GM19372 (cell line): ENCODE measurements around the gene SHB.
"Not testable (repeated sequence)": the region's sequence is repeated elsewhere in the genome, so short reads cannot be mapped to it uniquely, and the experiment has no call there.

ENCODE experiments used
- ATAC-seq: cut with Tn5 transposase; IDR thresholded peaks from one replicate; pipeline ENCODE4 v1.9.1; 2021; ENCODE audit warnings: mild to moderate bottlenecking, low read depth, moderate library complexity; ENCODE audit not compliant: unreplicated experiment

The SHB gene

DNA sequence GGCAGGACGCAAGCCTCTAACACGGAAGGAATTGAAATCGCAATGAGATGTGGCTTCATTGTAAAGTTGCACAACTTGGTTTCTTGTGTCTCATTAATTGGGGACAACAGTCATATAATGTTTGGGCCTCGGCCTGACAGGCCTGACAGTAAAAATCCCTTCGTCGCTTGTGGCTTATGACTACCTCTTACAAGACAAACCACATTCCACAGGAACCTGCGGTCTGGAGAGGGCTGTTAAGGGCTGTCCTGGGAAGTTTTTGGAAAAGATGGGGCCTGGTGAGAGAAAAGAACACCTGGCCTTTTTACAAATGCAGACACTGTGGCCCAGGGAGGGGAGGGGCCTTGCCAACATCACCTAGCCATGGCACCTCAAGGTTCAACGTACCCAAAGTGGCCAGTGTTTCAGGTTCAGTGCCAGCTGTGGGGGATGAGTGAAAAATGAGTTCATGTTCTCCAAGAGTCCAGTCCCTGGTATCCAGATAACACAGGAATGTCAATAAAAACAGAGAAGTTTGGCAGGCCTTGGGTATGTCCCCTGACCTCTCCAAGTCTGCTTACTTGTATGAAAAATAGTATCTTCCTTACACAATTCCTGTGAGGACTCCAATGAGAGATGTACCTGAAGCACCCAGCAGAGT lies 22.2 kb downstream of the SHB start:
- ATAC-seq: no peak

DNA sequence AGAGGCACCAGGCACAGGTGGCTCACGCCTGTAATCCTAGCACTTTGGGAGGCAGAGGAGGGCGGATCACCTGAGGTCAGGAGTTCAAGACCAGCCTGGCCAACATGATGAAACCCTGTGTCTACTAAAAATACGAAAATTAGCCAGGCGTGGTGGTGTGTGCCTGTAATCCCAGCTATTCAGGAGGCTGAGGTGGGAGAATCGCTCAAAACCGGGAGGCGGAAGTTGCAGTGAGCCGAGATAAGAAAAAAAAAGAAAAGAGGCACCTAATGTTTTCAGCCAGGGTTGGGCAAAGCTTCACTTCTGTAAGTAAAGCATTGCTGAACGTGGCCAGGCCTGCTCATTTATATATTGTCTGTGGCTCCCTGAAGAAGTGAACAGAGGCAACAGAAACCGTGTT lies 23.1 kb downstream of the SHB start:
- ATAC-seq: not testable (repeated sequence)

DNA sequence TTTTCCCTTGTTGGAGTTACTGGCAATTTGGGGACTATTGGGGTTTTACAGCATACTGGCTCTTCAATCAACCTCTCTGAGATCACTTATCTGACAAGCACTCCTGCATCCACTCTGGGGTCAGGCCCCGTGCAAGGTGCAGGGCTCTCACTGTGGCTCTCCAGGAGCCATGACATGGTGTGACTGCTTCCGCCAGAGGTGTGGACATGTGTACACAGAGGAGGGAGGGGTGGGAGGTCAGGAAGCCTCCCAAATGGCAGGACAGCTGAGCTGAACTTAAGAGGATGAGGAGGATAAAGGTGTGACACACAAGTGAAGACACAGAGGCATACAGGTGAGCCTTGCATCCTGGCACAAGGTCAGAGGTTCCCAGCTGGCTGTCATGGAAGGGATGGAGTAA lies 24.3 kb downstream of the SHB start:
- ATAC-seq: no peak

DNA sequence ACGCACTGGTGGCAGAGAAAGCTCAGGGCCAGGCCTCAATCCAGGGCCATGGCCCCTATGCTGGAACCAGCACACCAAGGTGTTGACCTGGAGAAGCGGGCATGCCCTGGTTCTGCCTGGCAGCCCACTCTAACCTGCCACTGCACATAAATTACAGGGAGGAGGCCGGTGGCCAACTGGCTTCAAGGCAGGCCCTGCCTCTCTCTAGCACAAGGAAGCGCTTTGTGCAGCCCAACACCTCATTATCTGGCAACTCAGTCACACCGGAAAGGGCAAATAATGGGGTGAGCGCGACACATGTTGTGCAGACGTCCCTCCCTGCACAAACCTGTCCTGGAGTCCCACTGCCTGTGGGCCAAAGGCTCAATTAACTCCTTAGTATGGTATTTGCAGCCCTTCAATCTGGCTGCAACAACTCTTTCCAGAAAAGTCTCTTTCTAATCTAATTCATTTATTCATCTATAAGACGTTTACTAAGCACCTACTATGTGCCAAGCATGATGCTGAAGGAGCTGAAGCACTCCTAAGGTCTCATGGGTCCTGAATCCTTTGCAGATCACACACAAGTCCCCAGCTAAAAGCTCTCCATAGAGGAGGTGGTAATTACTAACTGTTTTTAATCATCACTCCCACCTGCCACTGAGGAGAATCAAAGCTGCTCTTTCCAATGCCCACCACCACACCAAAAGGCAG lies 24.9 kb downstream of the SHB start:
- ATAC-seq: no peak

DNA sequence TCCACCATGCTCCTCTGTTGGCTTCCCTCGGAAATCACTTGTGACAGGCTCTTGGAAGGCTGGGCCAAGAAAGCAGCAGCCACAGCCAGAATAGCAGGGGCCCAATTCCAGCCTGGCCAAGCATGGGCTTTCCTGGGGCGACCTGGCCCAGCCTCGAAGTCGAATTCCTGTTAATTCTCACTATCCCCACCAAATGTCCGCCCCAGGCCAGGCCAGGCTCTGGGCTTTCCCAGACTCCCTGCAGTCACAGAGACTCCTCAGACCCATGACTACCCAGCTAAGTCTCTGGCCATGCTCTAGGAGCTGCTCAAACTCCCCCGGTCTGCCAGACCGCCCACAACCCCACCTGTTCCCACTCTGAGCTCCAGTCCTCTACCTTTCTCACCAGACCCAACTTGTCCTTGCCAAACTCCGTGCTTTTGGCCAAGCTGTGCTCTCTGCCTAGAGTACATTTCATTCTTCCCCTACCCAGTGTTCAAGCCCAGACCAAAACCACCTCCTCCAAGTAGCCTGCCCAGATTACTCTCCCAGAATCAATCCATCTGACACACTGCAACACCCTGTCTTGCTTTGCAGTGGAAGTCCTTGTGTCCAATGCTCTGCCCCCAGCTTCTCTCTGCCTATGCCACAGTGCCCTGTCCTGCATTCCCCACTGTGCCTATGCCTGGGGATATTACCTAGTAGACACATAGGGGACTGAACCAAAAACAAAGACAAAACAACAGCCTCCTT lies 26.2 kb downstream of the SHB start:
- ATAC-seq: no peak

DNA sequence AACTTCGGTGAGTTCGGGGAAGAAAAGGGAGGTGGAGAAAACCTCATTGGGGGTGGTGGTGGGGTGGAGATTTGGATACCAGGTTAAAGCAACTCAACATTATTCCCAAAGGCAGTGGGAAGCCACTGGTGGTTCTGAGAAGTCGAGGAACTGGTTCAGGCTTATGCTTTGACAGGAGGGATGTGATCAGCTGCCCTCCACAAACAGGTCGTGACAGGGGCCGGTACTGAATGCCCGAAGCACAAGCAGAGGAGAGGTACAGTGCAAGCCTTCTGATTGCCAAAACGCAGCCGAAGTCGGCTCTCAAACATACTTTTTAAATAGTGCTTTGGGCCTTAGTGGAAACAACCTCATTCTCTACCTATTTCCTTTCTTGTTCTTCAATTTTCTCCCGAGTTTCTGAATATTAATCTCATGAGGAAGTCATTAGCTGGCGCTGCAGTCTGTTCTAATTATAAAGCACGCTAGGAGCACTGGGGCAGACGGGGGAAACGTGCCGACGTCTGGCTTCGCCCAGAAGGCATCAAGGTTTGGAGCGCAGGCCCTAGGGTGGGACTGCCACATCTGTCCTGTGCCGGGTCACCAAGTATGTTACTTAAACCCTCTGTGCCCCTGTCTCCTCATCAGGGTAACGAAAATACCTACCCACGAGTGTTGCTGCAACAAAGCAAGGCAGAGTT lies 27.3 kb downstream of the SHB start:
- no peak for ATAC-seq

DNA sequence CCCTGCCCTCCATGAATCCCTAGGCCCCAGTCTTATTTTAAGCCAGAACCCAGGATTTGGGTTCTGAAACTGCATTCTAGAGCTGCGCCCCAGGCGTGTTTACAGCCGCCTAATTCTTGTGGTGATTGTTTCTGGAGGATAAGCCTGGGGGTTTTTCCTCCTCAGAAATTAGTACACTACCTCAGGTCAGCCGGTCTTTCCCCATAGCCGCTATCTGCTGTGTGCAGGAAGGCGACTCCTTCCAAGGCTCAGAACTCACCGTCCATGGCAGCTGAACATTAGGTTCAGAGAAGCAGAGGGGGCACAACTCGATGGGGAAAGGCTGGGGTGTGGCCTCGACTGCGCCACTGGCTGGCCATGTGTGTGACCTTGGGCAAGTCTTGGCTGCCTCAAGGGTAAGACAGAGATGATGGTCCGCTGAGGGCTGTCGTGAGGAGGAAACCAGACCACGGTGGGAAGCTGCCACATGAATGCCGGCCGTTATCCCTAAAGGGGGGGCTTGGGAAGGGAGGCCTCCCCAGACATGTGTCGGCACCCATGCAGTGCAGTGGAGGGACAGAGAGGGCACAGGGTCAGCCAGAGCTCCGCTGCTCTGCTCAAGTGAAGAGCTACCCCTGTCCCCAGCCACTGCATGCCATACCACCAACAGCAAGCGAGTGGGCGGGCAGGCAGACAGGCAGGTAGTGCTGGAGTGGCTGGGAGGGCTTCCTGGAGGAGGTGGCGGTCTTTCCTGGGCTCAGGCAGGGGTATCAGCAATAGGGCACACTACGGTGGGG lies 28.9 kb downstream of the SHB start:
- ATAC-seq: no peak

DNA sequence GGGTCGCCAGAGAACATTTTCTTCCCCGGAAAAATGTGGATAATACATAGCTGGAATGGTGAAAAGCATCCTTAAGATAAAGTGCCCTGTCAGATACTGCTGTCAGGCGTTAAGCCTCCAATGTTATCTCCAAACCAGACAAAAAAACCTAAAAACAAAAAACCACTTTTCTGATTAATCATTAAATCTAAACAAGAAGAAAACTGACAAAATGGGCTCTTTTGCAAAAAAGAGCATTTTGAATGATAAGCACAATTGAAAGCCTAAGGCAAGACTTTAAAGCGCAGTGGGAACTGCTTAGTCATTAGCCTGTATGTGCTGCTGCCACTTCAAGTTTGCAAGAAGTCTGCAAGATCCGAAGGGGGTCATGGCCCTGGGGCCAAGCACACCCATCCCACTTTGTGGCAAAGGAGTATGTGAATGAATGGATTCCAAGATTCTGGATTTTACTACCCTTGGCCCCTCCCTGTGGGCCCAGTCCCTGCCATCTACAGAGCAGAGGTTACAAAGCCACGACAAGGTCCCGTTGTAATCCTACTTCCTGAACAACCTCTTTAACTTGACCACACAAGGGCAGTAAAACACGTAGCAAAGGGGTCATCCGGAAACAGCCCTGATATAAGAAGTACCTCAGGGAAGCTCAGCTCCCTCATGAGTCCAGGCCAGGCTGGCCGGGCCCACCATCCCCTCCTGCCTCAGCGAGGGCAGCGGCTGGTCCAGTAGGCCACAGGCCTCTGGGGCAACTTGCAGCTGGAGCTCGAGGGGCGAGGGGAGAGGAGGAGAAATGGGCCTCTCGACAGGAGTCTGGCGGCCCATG lies 29.7 kb downstream of the SHB start:
- no peak for ATAC-seq

DNA sequence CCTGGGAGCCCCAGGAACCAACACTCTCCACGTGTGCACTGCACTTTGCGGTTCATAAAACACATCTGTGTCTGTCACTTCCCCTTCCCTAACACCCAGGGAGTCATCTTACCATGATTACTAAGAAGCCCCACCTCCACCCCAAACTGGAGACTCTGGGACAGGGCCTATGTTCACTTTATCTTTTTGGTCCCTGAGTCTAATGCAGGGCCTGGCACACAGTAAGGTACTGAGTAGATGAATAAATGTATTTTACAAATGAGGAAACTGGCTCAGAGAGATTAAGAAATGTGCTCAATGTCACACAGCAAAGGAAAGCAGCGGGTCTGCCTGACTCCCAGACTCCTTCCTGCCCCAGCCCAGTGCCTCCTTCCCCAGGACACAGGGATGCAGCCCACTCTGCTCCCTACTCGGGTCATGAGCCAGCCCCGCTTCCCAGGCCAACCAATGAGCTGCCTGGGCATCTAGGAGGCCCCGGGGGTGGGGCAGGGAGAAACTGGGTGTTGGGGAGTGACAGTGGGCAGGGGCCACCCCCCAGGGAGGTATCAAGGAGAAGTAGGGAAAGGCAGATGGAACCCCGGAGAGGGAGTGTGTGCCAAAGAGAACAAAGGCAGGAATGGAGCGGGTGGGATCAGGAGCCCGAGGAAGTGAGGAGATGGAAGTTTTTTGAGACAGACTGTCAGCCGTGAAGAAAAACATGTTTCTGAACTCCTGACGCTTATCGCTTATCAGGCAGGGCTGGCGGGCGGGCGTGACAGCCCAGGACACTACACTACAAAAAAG lies 30.5 kb downstream of the SHB start:
- no peak for ATAC-seq

DNA sequence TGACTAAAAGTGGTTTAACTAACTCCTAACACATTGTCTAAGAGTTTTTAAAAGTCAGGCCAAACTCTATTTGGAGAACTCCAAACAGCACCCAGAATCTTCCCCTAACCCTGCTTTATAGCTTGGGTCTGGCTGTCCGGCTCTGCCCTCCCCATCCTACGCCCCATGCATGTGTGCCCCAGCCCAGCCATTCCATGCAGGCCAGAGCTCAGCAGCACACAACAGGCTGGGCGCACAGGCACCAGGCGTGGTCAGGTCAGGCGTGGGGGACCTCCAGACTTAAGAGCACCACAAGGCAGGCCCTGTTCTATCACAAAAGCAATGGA lies 31.1 kb downstream of the SHB start:
- ATAC-seq: no peak

DNA sequence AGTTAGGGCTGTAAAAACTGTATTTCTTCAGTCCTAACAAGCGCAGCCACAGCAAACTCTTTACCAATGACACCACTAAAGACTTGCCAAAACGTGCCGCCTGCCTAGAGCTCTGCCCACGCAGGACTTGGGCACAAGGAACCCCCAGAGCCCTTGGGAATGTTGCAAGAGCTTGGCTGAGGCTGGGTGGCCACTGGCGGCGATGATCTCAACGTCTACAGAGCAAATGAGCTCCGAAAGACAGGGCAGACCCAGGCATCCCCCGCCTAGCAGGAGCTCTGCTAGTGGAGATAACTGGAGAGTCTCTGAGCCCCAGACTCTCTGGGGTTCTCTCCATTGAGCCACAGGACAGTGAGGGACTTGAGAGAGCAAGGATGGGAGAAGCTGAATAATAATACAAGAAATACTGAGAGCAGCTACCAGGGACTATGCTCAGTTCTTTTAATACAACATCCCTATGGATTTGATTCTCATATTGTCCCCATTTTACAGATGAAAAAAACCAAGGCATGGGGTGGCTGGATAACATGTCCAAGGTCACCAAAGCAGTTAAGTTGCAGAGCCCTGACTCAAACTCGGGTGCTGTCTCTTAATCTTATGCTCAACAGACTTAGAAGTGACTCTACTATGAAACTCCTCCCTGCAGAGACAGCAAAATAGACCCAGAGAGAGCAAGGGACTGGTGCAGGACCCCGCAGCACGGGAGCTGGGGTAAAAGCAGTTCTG lies 32.5 kb downstream of the SHB start:
- ATAC-seq: no peak

DNA sequence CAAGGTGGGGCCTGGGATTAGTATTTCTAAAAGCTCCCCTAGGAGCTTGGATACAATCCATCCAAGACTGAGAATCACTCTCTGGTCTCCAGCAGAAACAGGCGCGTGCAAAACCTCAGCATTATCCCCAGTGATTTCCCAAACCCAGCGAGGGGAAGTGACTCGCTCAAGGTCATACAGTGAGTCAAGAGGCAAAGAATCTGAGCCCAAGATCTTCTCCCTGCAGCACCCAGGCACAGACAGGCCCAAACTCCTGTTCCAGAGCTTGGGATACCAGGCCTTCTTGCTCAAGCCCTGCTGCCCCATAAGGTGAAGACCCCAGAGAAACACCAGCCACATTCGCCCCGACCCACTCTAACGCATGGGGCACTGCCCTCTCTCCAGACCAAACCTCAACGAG lies 33.2 kb downstream of the SHB start:
- no peak for ATAC-seq

DNA sequence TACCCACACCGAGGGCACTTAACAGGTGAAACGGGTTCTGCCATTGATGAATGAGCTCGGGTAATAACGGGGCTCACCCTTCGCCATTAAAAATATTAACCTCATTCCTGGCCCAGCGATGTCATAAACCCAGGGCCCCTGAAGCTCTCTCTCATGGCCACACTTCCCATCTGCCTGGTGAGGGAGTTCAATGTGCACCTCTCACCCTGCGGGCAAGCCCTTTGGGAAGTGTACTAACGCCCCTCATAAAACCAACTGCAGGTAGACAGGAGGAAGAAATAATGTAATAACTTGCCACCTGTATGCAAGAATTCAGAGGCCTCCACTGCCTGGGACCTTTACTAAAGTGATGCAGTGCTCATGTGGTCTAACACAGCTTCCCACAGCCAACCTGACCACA lies 35.1 kb downstream of the SHB start:
- no peak for ATAC-seq

DNA sequence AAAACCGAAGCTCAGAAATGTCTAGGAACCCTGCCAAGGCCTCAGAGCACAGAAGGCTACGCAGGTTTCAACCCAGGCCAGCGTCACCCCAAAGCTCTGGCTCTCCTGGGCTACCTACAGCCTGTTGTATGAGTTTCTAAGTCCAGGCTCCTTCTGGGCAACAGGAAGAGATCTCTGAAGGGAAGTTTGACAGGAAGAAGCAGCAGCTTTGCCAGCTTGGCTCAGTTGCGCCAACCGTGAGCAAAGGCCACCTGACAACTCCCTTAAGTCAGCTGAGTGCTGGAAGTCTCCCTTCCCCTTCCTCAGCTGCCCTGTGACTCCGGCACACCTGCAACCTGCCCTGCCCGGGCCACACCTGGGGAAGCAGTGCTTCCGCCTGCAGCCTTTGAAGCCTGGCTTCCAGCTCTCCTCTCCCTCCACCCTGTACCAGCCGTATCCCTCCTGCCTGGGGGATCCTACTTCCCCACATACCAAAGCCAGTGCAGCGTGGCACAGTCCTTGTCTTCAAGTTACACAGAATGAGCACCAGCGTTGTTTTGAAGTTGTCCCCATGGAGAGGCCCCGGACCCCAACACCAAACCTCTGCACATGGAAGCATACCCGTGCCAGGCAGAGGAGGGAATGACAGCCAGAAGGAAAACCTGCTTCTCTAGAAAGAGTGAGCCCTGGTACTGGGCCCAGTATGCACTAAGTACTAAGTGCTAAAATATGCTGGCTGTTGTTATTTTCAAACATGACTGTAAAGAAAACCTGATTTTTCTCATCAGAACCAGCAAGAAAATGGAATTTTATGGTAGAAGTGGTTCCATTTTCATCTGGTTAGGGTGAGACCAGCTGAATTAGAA lies 36.5 kb downstream of the SHB start:
- ATAC-seq: no peak

DNA sequence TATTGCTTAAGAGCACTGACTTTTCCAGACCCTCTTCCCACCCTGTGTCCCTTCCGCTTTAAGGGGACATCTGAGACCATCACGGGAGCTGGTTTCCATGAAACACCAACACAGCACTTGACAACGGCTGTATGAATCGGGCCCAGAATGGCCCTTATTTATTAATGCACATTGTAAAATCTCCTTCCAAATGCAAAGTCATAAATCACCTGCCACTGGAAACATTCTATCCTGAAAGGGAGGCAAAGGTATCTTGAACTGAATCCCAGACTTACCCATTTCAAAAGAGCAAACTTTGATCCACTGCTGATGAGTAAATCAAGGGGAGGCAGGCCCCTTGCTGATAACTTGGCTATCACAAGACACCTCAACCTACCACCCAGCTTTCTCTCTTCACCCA lies 37.4 kb downstream of the SHB start:
- ATAC-seq: no peak

DNA sequence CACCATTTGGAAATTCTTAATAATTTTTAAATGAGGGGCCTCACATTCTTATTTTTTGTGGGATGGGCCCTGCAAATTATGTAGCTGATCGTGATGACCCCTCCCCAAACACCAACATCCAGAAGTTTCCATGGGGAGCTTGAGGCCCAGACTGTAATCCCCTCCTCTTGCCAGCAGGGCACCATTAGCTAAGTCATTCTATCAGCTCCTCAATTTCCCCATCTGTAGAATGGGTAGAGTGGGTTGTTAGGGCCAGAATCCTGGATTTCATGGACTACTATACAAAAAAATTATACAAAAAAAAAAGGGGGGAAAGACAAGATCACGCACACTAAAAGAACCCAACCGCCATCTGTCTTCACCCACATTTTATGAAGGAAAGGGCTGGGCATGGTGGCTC lies 38.4 kb downstream of the SHB start:
- ATAC-seq: no peak

DNA sequence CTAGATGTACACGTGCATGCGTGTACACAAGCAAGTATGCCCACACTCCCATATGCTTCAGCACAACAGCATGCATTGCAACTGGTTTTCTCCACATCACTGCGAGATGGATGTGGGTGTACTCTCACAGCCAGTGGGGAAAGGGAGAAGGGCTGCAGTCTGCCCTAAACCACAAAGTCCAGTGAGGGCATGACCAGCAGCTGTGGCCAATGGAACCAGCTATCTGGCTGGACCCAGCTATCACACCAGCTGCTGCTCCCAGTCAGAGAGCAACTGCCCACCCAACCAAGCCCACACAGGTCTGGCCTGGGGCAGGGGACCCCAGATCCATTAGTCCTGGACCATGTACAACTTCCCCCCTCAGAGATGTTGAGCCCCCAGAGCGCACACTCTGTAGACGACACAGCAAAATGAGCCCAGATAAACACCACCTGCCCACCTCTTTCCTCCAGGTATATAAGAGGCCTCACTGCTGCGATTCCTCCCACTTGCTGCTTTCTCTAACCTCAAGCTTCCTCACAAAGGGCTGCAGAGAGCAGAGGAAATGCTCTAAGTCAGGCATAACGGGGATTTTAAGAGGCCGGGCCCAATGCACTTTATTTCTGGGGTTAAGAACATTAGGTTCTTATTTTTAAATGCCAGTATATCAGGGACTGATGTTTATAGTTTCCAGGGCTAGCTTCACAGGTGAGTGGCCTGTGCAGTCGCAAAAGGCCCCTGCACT lies 39.0 kb downstream of the SHB start:
- ATAC-seq: no peak
